HCT116 (cell line): ENCODE data around the gene MIDN.

Source experiments
- EZH2 ChIP-seq: fragments of 200-600 bp; sonication (generic); IDR thresholded peaks from 2 replicates; pipeline ENCODE4 v1.6.1; 2017; ENCODE audit warnings: antibody characterized with exemption, mixed run types
- POLR2A ChIP-seq: IDR thresholded peaks from 2 replicates; pipeline ENCODE4 v1.7.0; 2011; ENCODE audit warnings: borderline replicate concordance; ENCODE audit not compliant: insufficient read depth, insufficient read length; ENCODE audit errors: extremely low read depth

DNA sequence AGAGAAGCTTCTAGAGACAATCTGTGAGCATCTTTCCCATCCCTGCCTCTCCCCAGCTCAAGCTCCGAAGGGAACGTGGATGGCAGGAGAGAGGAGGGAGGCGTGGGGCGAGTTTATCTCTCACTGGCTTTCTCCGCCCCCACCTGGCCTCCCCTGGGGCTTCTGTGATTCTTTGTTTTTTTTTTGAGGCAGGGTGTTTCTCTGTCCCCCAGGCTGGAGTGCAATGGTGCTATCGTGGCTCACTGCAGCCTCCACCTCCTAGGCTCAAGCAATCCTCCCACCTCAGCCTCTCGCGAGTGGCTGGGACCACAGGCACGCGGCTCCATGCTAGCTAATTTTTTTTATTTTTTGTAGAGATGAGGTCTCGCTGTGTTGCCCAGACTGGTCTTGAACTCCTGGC lies 60.3 kb downstream of the MIDN start:
- TF ChIP-seq EZH2 (no peak), POLR2A (no peak)
